ENCODE results near the gene SRR. TPM values are rescaled to one million over a fixed set of nuclear protein-coding genes. Genes with fewer than 3 reads are reported as not detected.

Gene SRR
- total RNA-seq, 1 donor from 2014 or later = 30.7 TPM

GRCh38 chr17:2338315-2338657 is 34.5 kb downstream of the SRR start:
- peak; percentile 32 for DNase-seq (ENCODE audit: low read depth)

- DNase-seq (ENCODE audit: low read depth) = no peak
Observed at GRCh38 chr17:2343421-2343820, 39.7 kb downstream of the SRR start.

- DNase-seq (ENCODE audit: low read depth) = no peak
Observed at GRCh38 chr17:2344528-2344927, 40.8 kb downstream of the SRR start.

- no peak for DNase-seq (ENCODE audit: low read depth)
Observed at GRCh38 chr17:2346475-2346874, 42.7 kb downstream of the SRR start.

GRCh38 chr17:2347805-2348685 is 44.3 kb downstream of the SRR start:
- DNase-seq (ENCODE audit: low read depth) = peak; percentile 96

- DNase-seq (ENCODE audit: low read depth) = no peak
Observed at GRCh38 chr17:2351269-2351668, 47.5 kb downstream of the SRR start.

GRCh38 chr17:2354311-2354710 is 50.6 kb downstream of the SRR start:
- no peak for DNase-seq (ENCODE audit: low read depth)

- no peak for DNase-seq (ENCODE audit: low read depth)
Observed at GRCh38 chr17:2357237-2357636, 53.5 kb downstream of the SRR start.

GRCh38 chr17:2357931-2358434 is 54.2 kb downstream of the SRR start:
- no peak for DNase-seq (ENCODE audit: low read depth)

GRCh38 chr17:2361010-2361760 is 57.4 kb downstream of the SRR start:
- no peak for DNase-seq (ENCODE audit: low read depth)

GRCh38 chr17:2362016-2362415 is 58.3 kb downstream of the SRR start:
- no peak for DNase-seq (ENCODE audit: low read depth)

GRCh38 chr17:2362416-2362815 is 58.7 kb downstream of the SRR start:
- DNase-seq (ENCODE audit: low read depth) = no peak

- DNase-seq (ENCODE audit: low read depth) = no peak
Observed at GRCh38 chr17:2362881-2363280, 59.1 kb downstream of the SRR start.

- DNase-seq (ENCODE audit: low read depth) = no peak
Observed at GRCh38 chr17:2363318-2363717, 59.6 kb downstream of the SRR start.

GRCh38 chr17:2363851-2364762 is 60.4 kb downstream of the SRR start:
- peak; percentile 80 for DNase-seq (ENCODE audit: low read depth)

- DNase-seq (ENCODE audit: low read depth) = no peak
Observed at GRCh38 chr17:2364763-2365116, 61.0 kb downstream of the SRR start.

GRCh38 chr17:2365132-2365531 is 61.4 kb downstream of the SRR start:
- no peak for DNase-seq (ENCODE audit: low read depth)

GRCh38 chr17:2366747-2367494 is 63.2 kb downstream of the SRR start:
- no peak for DNase-seq (ENCODE audit: low read depth)

GRCh38 chr17:2368359-2368758 is 64.6 kb downstream of the SRR start:
- no peak for DNase-seq (ENCODE audit: low read depth)

GRCh38 chr17:2369039-2369438 is 65.3 kb downstream of the SRR start:
- no peak for DNase-seq (ENCODE audit: low read depth)

All from myocyte (in vitro differentiated cells).